GM19372 (cell line): ENCODE results near the gene NUP42.
"Not testable (repeated sequence)": the region's sequence is repeated elsewhere in the genome, so short reads cannot be mapped to it uniquely, and the experiment has no call there.

ENCODE experiments used
- ATAC-seq: cut with Tn5 transposase; IDR thresholded peaks from one replicate; pipeline ENCODE4 v1.9.1; 2021; ENCODE audit warnings: mild to moderate bottlenecking, low read depth, moderate library complexity; ENCODE audit not compliant: unreplicated experiment

Gene NUP42

DNA sequence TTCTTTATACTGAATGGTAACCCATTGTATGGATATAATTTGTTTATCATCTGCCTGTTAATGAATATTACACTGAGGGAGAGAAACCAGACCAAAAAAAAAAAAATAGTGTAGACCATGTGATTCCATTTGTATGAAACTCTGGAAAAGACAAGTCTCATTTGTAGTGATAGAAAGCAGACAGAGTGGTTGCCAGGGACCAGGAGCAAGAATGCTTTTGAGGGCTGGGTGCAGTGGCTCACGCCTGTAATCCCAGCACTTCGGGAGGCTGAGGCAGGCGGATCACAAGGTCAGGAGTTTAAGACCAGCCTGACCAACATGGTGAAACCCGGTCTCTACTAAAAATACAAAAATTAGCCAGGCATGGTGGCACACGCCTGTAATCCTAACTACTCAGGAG, 15.9 kb downstream of the NUP42 start:
- not testable (repeated sequence) for ATAC-seq

- ATAC-seq: no peak
Measured at GRCh38 chr7:23200331-23200730, 18.5 kb downstream of the NUP42 start.

GRCh38 chr7:23204241-23204640, 22.4 kb downstream of the NUP42 start:
- ATAC-seq: no peak

GRCh38 chr7:23205577-23205908, 23.7 kb downstream of the NUP42 start:
- ATAC-seq: no peak

DNA sequence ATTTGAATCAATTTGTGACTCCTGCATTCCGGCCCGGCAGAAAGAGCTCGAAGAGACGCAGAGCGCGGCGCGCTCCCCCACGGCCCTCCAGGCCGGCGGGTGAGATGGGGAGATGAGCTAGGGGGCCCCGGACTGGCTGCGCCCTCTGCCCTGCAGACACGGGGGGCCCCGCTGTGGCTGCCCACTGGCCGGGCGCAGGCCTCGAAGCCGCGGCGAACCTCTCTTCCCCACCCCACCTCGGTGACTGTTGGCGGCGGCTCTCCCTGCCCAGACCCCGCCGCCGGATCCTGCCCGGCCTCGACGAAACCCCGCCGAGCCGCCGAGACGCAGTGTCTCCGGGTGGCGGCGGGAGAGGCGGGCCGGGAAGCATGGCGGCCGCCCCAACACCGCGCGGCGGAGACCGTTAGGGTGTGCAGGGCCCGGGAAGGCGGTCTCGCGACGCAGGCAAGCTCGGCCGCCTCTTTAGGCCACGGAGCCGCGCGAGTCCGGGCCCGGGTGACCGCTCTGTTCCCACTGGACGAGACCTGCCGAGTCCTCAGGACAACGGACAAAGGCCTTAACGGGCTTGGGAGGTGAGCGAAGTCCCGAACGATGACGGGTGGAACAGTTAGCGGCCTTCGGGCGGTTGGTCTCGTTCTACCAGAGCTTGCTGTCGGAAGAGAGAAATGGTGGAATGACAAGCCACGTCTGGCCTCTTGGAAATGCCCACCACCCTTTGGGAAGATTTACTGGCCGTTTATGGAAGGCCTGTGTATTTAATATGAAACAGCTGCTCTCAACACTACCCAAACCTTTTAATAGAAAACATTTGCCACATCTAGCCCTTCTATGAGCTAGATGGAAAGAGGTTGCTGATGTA, 24.3 kb downstream of the NUP42 start:
- ATAC-seq: peak; percentile 54

- ATAC-seq: no peak
Measured at GRCh38 chr7:23207021-23207420, 25.2 kb downstream of the NUP42 start.

DNA sequence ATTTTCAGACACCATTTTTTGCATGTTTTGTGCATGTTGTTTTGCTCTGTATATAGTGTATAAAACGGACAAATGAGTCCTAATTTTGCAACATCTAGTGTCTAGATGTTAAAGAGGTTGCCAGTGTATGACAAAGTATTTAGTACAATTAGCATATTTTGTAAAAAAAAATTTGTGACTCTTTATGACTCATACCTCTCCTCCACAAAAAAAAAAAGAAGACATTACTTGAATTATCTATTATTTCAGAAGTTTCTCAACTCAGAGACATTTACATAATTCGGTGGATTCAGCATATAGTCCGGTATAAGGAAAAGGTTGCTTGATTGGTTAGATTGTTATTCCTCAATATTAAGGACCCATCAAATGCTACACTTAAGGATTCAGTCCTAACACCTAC, 26.0 kb downstream of the NUP42 start:
- ATAC-seq: no peak

- ATAC-seq: no peak
Measured at GRCh38 chr7:23208316-23208715, 26.5 kb downstream of the NUP42 start.

- no peak for ATAC-seq
Measured at GRCh38 chr7:23210506-23210905, 28.7 kb downstream of the NUP42 start.

DNA sequence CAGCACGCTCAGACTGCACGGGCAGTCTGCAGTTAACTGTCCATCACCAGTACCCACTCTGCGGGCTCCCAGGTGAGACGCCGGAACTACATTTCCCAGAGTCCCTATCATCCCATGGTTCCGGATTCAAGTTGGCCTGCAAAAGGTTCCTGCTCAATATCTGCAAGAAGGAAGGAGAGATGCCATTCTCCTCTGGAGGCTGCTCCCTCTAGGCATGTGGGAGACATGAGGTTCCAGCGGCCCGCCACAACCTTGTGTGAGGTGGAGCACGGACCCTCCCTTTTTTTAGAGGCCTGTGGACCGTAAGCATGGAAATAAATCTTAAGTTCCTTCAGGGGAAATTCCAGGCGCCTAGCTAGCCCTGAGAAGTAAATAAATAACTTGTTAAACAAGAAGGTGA, 29.7 kb downstream of the NUP42 start:
- ATAC-seq: no peak

DNA sequence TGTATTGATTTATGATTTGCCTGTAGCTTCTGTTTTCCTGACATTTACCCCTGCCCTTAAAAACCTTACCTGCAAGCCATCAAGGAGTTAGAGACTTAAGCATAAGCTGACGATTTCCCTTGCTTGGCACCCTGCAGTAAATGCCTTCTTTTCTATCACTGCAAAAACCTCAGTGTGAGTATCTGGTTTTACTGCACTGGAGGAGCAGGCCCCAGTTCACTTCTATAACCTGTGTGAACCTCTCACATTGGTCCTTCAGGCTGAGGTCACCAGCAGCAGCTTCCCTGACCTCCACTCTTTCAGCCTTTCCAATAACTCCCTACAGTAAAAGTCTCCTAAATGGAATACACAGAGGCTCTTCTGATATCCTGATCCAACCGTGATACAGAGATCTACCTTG, 30.5 kb downstream of the NUP42 start:
- ATAC-seq: no peak

- no peak for ATAC-seq
Measured at GRCh38 chr7:23212841-23213240, 31.0 kb downstream of the NUP42 start.

- no peak for ATAC-seq
Measured at GRCh38 chr7:23213755-23214154, 31.9 kb downstream of the NUP42 start.

GRCh38 chr7:23214423-23214822, 32.6 kb downstream of the NUP42 start:
- no peak for ATAC-seq

DNA sequence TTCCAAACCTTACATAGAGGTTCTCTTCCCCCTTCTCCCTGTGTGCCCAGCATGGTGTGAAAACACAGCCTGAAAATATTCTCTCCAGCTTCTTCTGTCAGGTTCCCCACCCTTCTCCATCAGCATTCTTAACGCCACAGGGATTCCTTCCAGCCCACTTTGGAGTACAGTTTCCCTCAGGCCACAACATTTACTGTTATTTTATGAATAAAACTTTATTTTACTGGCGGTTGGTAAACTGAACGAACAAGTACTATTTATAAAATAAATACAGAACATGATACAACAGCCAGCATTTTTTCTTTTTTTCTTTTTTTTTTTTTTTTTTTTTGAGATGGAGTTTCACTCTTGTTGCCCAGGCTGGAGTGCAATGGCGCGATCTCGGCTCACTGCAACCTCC, 33.1 kb downstream of the NUP42 start:
- ATAC-seq: no peak

DNA sequence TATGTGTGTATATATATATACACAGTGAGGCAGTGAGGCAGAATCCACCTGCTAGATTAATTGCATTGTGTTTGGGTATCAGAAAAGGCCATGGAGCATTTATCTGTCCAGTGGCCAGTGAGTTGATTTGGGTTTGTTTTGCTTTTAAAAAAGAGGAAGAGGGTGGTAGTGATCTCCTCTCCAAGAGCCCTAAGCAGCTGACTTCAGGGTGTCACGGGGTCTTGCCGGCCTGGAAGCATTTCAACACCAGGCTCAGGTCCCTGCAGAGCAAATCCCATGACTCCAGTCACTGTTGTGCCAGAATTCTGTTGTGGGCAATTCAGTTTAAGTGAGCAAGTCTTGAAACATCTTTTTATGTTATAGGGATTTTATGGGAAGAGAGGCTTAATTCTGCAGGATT, 34.2 kb downstream of the NUP42 start:
- ATAC-seq: no peak

DNA sequence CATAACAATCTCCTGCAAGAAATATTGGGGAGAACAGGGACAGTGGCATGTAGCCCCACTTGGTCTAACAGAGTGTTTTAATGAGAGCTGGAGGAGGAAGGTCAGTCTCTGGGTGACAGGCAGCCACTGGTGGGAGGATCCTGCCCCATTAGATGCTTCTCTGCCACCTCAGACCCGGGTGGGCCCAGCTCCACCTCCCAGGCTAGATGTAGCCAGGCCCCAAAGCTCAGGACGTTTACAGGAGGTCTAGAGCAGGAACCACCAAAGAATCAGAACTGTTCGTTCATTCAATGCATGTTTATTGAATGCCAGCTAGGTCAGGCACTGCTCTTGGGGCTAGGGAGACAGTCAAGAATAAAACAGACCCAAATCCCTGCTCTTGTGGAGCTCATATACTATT, 36.3 kb downstream of the NUP42 start:
- no peak for ATAC-seq

- ATAC-seq: no peak
Measured at GRCh38 chr7:23220690-23221305, 39.0 kb downstream of the NUP42 start.

- ATAC-seq: no peak
Measured at GRCh38 chr7:23222439-23223030, 40.7 kb downstream of the NUP42 start.

DNA sequence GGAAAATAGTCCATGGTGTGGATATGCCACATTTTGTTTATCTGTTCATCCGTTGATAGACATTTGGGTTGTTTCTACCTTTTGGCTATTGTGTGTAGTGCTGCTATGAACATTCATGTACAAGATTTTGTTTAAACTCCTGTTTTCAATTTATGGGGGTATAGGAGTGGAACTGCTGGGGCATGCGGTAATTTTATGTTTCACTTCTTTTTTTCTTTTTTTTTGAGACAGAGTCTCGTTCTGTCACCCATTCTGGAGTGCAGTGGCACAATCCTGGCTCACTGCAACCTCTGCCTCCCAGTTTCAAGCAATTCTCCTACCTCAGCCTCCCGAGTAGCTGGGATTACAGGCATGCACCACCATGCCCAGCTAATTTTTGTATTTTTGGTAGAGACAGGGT, 42.5 kb downstream of the NUP42 start:
- not testable (repeated sequence) for ATAC-seq

DNA sequence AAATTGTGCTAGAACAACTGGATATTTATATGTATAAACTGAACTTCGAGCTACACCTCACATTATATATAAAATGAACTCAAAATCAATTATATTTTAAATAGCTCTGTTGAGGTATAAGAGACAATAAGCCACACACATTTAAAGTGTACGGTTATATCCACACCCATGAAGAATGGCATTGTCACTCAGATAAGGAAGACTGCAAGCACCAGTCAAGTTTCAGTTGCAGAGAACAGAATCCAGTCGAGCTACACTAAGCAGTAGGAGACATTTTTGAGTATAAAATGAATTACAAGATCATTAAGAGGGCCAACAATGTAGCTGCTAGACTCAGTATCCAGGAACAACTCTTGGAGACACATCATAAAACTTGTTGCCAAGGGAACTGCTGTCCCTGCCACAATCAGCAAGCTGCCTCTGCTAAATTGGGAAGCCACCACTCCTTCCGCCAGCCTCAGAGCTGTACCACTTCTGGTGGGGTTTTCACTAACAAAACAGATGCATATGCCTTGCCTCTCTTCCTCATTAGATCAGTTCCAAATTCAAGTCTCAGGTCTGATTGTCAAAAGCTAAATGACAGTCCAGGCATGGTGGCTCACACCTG, 45.1 kb downstream of the NUP42 start:
- no peak for ATAC-seq
